HG02610 (cell line): ENCODE results near the gene UBE3B.

ENCODE experiments used
- ATAC-seq: cut with Tn5 transposase; IDR thresholded peaks from one replicate; pipeline ENCODE4 v1.9.1; 2021; ENCODE audit warnings: mild to moderate bottlenecking, moderate library complexity; ENCODE audit not compliant: unreplicated experiment

UBE3B gene

GRCh38 chr12:109527489-109528123, 50.2 kb downstream of the UBE3B start:
- no peak for ATAC-seq

GRCh38 chr12:109529691-109530640, 52.5 kb downstream of the UBE3B start:
- ATAC-seq, result no peak

- ATAC-seq, result no peak
These were observed 54.0 kb downstream of the UBE3B start for GRCh38 chr12:109531411-109531810.

- no peak for ATAC-seq
These were observed 55.5 kb downstream of the UBE3B start for GRCh38 chr12:109532721-109533486.

- no peak for ATAC-seq
These were observed 56.0 kb downstream of the UBE3B start for GRCh38 chr12:109533487-109533740.

GRCh38 chr12:109534456-109534855, 57.0 kb downstream of the UBE3B start:
- no peak for ATAC-seq

GRCh38 chr12:109535231-109535862, 57.9 kb downstream of the UBE3B start:
- ATAC-seq, result no peak

GRCh38 chr12:109535863-109536250, 58.4 kb downstream of the UBE3B start:
- ATAC-seq, result no peak

GRCh38 chr12:109537136-109537535, 59.7 kb downstream of the UBE3B start:
- ATAC-seq, result no peak

GRCh38 chr12:109538191-109538863, 60.9 kb downstream of the UBE3B start:
- no peak for ATAC-seq

- no peak for ATAC-seq
These were observed 62.1 kb downstream of the UBE3B start for GRCh38 chr12:109539508-109539907.

GRCh38 chr12:109540526-109541412, 63.3 kb downstream of the UBE3B start:
- ATAC-seq, result no peak

GRCh38 chr12:109541413-109541726, 63.9 kb downstream of the UBE3B start:
- ATAC-seq, result no peak

- ATAC-seq, result no peak
These were observed 64.6 kb downstream of the UBE3B start for GRCh38 chr12:109542014-109542413.

GRCh38 chr12:109542876-109543275, 65.4 kb downstream of the UBE3B start:
- ATAC-seq, result no peak

- no peak for ATAC-seq
These were observed 67.6 kb downstream of the UBE3B start for GRCh38 chr12:109544955-109545531.

GRCh38 chr12:109545826-109546225, 68.4 kb downstream of the UBE3B start:
- no peak for ATAC-seq

- no peak for ATAC-seq
These were observed 69.9 kb downstream of the UBE3B start for GRCh38 chr12:109547286-109547685.

- ATAC-seq, result no peak
These were observed 70.8 kb downstream of the UBE3B start for GRCh38 chr12:109548258-109548657.
